Activated naive CD8-positive, alpha-beta T cell treated with anti-CD3 and anti-CD28 coated beads, Interleukin-2, amount 50 U/mL, for 24 hours (primary cell): ENCODE data around the gene TRIM33.

Experiments used
- ATAC-seq: fragments of 150-1000 bp; cut with Tn5 transposase; one replicate; pipeline ENCODE4 v1.10.0; 2021
- DNase-seq: peaks from one replicate; pipeline ENCODE4 v3.0.0; 2021
- H3K27ac Mint-ChIP-seq: one replicate; pipeline ENCODE4 v1.8.0; 2021; ENCODE audit warnings: mild to moderate bottlenecking, mixed read lengths
- H3K27me3 Mint-ChIP-seq: one replicate; pipeline ENCODE4 v1.8.0; 2021; ENCODE audit warnings: mixed read lengths
- H3K36me3 Mint-ChIP-seq: one replicate; pipeline ENCODE4 v1.8.0; 2021; ENCODE audit warnings: low read depth, mixed read lengths
- H3K4me1 Mint-ChIP-seq: one replicate; pipeline ENCODE4 v1.8.0; 2021; ENCODE audit warnings: mixed read lengths
- H3K4me3 Mint-ChIP-seq: one replicate; pipeline ENCODE4 v1.8.0; 2021; ENCODE audit warnings: mild to moderate bottlenecking, moderate library complexity, mixed read lengths
- H3K9me3 Mint-ChIP-seq: one replicate; pipeline ENCODE4 v1.8.0; 2021; ENCODE audit warnings: mixed read lengths

The TRIM33 gene

DNA sequence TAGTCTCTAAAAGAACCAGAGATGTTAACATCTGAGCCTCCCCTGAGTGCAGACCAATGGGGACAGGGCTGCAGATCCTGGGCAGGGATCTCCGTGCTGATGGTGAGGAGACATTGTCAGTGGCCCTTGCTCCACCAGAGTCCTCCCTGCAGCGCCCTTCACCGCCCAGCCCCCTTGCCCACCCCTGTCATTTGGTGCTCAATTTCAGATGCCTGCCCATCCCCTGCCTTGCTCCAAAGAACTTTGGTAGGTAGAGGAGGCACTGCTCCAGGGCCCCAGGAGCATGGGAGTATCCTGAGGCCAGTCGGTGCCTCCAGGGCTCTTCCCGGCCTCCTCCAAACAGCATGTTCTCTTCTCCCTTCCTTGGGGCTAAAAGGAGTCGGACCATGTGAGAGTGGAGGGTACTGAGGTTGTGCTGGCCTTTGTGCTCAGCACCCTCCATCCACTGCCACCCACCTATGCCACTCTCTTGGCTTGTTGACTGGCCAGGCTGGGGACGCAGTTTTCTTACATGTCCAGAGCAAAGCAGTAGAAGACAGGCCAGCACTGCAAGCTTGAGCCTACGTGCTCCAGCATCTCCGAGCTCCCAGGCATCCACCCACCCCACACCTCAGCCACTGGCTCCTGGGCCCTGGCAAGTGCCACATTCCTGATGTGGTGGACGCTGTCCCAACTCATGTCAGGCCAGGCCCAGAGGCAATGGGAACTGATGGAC is 160.1 kb downstream of the TRIM33 start:
- Mint-ChIP-seq H3K27ac (no peak overlapping the region), H3K27me3 (no peaks in the 10 kb centered on the region), H3K36me3 (no peaks in the 10 kb centered on the region), H3K9me3 (no peaks in the 10 kb centered on the region), H3K4me1 (peaks cover 6% of the 10 kb centered on the region), H3K4me3 (no peak overlapping the region)
- ATAC-seq (no peak), DNase-seq (no peak)

DNA sequence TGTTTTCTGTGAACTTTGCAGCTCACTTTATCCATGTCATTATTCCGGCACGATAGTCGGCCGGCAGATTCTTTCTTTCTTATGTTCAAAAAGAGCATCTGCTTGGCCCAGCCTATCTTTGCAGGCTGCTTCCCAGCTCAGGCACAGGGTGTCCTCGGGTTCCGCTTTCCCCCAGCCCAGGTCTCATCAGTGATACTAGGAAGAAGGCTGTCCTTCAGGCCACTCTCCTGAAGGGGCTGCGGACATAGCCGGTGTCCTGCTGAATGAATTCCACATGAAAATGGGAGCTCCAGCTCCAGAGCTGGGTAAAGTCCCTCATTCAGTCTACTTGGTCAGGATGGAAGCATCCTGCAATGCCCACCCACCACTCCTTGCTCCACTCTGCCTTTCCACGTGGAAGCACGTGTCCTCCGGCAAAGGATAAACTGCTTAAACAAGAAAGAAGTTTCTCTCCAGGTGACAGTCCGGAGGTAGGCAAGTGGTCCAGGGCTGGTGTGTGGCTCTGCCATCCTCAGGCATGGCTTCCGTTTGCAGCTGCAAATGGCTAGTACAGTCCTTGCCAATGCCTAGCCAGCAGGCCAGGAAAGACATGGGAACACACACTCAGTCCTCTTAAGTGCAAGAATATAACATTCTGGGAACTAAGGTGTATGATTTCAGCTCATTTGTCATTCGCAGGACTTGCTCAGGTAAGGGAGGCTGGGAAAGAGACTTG is 161.0 kb downstream of the TRIM33 start:
- H3K27ac Mint-ChIP-seq: no peak overlapping the region
- no peaks in the 10 kb centered on the region for H3K9me3 Mint-ChIP-seq
- H3K4me1 Mint-ChIP-seq: peaks cover 10% of the 10 kb centered on the region
- H3K4me3 Mint-ChIP-seq: no peak overlapping the region
- DNase-seq (no peak), ATAC-seq (no peak)
- no peaks in the 10 kb centered on the region for H3K36me3 Mint-ChIP-seq
- no peaks in the 10 kb centered on the region for H3K27me3 Mint-ChIP-seq

GRCh38 chr1:114347431-114348209 is 163.4 kb downstream of the TRIM33 start:
- Mint-ChIP-seq H3K4me3 (no peak overlapping the region), H3K36me3 (no peaks in the 10 kb centered on the region), H3K27ac (no peak overlapping the region), H3K4me1 (peaks cover 20% of the 10 kb centered on the region), H3K9me3 (no peaks in the 10 kb centered on the region), H3K27me3 (no peaks in the 10 kb centered on the region)
- DNase-seq (no peak), ATAC-seq (no peak)

- Mint-ChIP-seq H3K27ac (peak overlapping the region; percentile 75), H3K9me3 (peaks cover under 1% of the 10 kb centered on the region), H3K27me3 (no peaks in the 10 kb centered on the region), H3K4me1 (peaks cover 31% of the 10 kb centered on the region), H3K36me3 (no peaks in the 10 kb centered on the region), H3K4me3 (peak overlapping the region; percentile 82)
- DNase-seq: peak; percentile 98
- ATAC-seq: peak; percentile 99
Observed at GRCh38 chr1:114346480-114347029, 164.4 kb downstream of the TRIM33 start.

DNA sequence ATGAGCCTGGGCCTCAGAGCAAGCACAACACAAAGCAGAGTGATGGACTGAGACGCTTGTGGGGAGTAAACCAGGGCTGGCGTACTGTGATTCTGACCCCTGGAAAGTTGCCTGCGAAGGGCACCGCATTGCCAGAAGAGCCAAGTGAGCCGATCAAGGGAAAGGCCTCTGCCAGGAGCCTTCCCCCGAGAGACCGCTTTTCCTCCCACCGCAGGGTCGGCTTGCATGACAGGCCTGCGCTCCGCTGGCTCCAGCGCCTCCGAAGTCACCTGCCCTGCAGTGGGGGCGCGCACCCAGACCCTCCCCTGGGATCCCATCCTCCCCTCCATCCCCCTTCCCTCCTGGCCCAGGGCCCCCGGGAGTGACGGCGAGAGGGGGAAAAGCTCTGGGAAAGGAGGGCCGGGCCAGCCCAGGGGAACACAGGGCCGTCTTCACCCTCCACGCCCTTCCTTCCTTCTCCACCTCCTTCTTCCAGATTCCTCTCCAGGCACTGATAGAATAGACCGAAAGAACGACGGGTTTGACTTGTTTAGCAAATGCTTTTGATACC is 165.0 kb downstream of the TRIM33 start:
- Mint-ChIP-seq H3K27ac (peak overlapping the region; percentile 75), H3K27me3 (no peaks in the 10 kb centered on the region), H3K4me3 (peak overlapping the region; percentile 82), H3K4me1 (peaks cover 36% of the 10 kb centered on the region), H3K9me3 (peaks cover 6% of the 10 kb centered on the region), H3K36me3 (no peaks in the 10 kb centered on the region)
- DNase-seq: peak; percentile 10
- ATAC-seq: peak; percentile 6

DNA sequence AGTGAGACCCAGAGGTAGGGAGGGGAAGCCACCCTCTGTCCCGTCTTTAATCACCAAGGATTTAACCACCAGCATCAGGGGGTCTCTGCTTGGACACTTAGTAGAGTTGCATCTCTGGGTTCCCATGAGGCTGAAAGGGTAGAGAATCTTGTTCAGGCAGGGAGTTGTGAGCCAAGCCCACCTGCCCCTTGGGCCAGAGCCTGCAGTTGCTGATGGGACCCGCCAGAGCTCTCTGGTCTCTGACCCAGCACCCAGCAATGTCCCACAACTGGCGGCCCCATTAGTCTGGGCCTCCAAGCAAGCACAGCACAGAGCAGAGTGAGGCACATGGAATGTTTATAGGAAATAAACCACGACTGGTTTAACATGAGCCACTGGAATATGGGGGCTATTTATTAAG is 166.3 kb downstream of the TRIM33 start:
- no peaks in the 10 kb centered on the region for H3K27me3 Mint-ChIP-seq
- DNase-seq (no peak), ATAC-seq (no peak)
- peaks cover 11% of the 10 kb centered on the region for H3K9me3 Mint-ChIP-seq
- no peak overlapping the region for H3K27ac Mint-ChIP-seq
- peaks cover 50% of the 10 kb centered on the region for H3K4me1 Mint-ChIP-seq
- H3K36me3 Mint-ChIP-seq: no peaks in the 10 kb centered on the region
- no peak overlapping the region for H3K4me3 Mint-ChIP-seq
